OCI-LY1 (cell line): ENCODE data around the gene SPDL1.

Experiments
- EZH2 ChIP-seq: fragments of 200-600 bp; sonication (generic), shearing (Covaris generic); IDR thresholded peaks from 2 replicates; pipeline ENCODE4 v1.8.0; 2017; ENCODE audit warnings: borderline replicate concordance, mixed run types, mild to moderate bottlenecking, antibody characterized with exemption, low read length, moderate library complexity, mixed read lengths
- TF ChIP-seq, protein P1 (sequence below): fragments of 200-600 bp; sonication (generic), shearing (Covaris generic); IDR thresholded peaks from 2 replicates; pipeline ENCODE4 v1.5.1; 2017; ENCODE audit warnings: mild to moderate bottlenecking, antibody characterized with exemption, low read length, moderate library complexity, mixed read lengths

DNA sequence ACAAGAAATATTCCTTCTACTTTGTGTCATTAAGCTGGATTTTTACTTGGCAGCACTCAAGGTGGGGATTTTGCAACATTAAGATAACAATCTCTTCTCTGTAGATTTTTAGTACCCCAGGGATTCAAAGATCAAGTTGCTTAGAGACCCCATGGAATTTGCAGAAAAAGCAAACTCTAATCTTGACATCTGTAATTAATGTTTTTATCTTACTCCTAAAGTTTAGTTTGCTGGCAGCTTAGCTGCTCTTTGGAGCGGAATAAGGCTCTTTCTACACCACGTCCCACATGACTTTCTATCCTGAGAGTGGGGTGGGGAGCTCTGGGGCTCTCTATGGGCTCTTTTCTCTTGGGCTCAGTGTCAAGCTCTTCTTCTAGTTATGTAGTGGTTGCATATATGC, 21.7 kb upstream of the SPDL1 start:
- TF ChIP-seq, protein P1, sequence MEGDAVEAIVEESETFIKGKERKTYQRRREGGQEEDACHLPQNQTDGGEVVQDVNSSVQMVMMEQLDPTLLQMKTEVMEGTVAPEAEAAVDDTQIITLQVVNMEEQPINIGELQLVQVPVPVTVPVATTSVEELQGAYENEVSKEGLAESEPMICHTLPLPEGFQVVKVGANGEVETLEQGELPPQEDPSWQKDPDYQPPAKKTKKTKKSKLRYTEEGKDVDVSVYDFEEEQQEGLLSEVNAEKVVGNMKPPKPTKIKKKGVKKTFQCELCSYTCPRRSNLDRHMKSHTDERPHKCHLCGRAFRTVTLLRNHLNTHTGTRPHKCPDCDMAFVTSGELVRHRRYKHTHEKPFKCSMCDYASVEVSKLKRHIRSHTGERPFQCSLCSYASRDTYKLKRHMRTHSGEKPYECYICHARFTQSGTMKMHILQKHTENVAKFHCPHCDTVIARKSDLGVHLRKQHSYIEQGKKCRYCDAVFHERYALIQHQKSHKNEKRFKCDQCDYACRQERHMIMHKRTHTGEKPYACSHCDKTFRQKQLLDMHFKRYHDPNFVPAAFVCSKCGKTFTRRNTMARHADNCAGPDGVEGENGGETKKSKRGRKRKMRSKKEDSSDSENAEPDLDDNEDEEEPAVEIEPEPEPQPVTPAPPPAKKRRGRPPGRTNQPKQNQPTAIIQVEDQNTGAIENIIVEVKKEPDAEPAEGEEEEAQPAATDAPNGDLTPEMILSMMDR: no peak
- TF ChIP-seq EZH2: no peak
